Measurements from ENCODE around the gene OR52K2.

OR52K2 gene

DNA sequence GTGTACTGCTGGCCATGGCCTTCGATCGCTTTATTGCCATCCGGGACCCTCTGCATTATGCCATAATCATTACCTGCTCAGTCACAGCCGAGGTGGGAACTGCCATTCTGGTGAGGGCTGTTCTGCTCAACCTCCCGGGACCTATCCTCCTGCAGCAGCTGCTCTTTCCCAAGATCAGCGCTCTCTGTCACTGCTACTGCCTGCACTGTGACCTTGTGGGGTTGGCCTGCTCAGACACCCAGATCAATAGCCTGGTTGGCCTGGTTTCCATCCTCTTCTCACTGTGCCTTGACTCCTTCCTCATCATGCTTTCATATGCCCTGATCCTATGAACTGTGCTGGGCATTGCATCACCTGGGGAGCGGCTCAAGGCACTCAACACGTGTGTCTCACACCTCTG, 30.7 kb upstream of the OR52K2 start:
- no peaks in the 10 kb centered on the region for H3K9me2 ChIP-seq (replicated peaks; ENCODE audit: control insufficient read depth, low read length)
- H3K4me2 ChIP-seq (ENCODE audit: low read length): no peak overlapping the region
- H4K20me1 ChIP-seq (ENCODE audit: control insufficient read depth, insufficient read depth, low read depth, low read length): no peaks in the 10 kb centered on the region
- H3F3A ChIP-seq (ENCODE audit: control insufficient read depth, insufficient read depth): no peaks in the 10 kb centered on the region
- H3K9me3 ChIP-seq (ENCODE audit: control insufficient read depth, insufficient read depth, low read length): no peaks in the 10 kb centered on the region
- no peaks in the 10 kb centered on the region for H3K36me3 ChIP-seq (ENCODE audit: control insufficient read depth, low read length)
- H3K4me3 ChIP-seq (ENCODE audit: low read length): no peak overlapping the region
- no peak overlapping the region for H3K27ac ChIP-seq (ENCODE audit: low read depth, low read length)
- H3K79me2 ChIP-seq (ENCODE audit: control insufficient read depth, low read length): no peaks in the 10 kb centered on the region
- H3K27me3 ChIP-seq (ENCODE audit: control insufficient read depth, low read length): no peaks in the 10 kb centered on the region; the same call in 1 of the 2 replicates
- no peaks in the 10 kb centered on the region for H3K4me1 ChIP-seq (ENCODE audit: control insufficient read depth, low read length)
- no peak for TF ChIP-seq EZH2phosphoT487 (IDR thresholded peaks at IDR 0.05; ENCODE audit: borderline replicate concordance, low read length)
- TF ChIP-seq, protein P1, sequence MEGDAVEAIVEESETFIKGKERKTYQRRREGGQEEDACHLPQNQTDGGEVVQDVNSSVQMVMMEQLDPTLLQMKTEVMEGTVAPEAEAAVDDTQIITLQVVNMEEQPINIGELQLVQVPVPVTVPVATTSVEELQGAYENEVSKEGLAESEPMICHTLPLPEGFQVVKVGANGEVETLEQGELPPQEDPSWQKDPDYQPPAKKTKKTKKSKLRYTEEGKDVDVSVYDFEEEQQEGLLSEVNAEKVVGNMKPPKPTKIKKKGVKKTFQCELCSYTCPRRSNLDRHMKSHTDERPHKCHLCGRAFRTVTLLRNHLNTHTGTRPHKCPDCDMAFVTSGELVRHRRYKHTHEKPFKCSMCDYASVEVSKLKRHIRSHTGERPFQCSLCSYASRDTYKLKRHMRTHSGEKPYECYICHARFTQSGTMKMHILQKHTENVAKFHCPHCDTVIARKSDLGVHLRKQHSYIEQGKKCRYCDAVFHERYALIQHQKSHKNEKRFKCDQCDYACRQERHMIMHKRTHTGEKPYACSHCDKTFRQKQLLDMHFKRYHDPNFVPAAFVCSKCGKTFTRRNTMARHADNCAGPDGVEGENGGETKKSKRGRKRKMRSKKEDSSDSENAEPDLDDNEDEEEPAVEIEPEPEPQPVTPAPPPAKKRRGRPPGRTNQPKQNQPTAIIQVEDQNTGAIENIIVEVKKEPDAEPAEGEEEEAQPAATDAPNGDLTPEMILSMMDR (IDR thresholded peaks at IDR 0.05; ENCODE audit: low read depth, low read length, poor library complexity, severe bottlenecking): no peak

DNA sequence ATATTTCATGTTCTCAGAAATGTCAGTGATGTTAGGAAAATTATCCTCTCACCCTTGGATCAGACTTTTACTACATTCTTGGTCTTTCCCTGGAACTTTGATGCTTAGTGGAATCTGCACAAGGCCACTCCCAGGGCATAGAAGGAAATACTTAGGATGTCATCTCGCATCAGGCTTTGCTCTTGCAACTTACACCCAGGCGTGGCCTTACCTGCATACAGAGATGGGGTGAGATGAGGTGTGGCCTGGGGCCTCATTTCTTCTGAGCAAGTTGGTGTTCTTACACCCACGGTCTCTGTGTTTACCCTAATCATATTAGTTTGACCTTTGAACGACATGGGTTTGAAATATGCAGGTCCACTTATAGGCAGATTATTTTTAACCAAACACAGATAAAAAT, 19.0 kb upstream of the OR52K2 start:
- no peak overlapping the region for H3K4me3 ChIP-seq (ENCODE audit: low read length)
- H3K4me1 ChIP-seq (ENCODE audit: control insufficient read depth, low read length): no peaks in the 10 kb centered on the region
- H3K9me2 ChIP-seq (replicated peaks; ENCODE audit: control insufficient read depth, low read length): no peaks in the 10 kb centered on the region
- no peaks in the 10 kb centered on the region for H3F3A ChIP-seq (ENCODE audit: control insufficient read depth, insufficient read depth)
- H3K27ac ChIP-seq (ENCODE audit: low read depth, low read length): no peak overlapping the region
- no peaks in the 10 kb centered on the region for H3K36me3 ChIP-seq (ENCODE audit: control insufficient read depth, low read length)
- H4K20me1 ChIP-seq (ENCODE audit: control insufficient read depth, insufficient read depth, low read depth, low read length): no peaks in the 10 kb centered on the region
- 0 out of 2 replicates have a peak, but pooled peaks cover 4% of the 10 kb centered on the region for H3K27me3 ChIP-seq (ENCODE audit: control insufficient read depth, low read length)
- H3K79me2 ChIP-seq (ENCODE audit: control insufficient read depth, low read length): no peaks in the 10 kb centered on the region
- H3K9me3 ChIP-seq (ENCODE audit: control insufficient read depth, insufficient read depth, low read length): no peaks in the 10 kb centered on the region
- no peak for TF ChIP-seq EZH2phosphoT487 (IDR thresholded peaks at IDR 0.05; ENCODE audit: borderline replicate concordance, low read length)
- TF ChIP-seq, protein P1 (IDR thresholded peaks at IDR 0.05; ENCODE audit: low read depth, low read length, poor library complexity, severe bottlenecking): no peak
- H3K4me2 ChIP-seq (ENCODE audit: low read length): no peak overlapping the region

DNA sequence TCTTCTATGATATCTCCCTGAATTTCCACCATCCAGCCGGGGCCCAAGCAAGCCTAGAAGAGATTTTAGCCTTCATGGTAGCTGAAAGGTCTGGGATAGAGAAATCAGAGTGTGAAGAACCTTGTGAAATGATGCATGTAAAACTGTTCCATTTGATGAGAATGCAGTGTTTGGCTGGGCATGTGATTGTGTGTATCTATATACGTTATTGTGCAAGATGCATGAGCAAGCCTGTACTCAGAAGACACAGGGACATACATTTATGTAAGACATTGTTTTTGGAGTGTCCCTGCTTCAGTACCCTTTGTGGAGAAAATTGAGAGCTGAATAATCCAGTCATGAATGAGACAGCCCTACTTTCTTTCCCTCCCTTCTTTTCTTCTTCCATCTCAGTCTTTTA, 15.2 kb upstream of the OR52K2 start:
- no peaks in the 10 kb centered on the region for H3K36me3 ChIP-seq (ENCODE audit: control insufficient read depth, low read length)
- TF ChIP-seq, protein P1 (IDR thresholded peaks at IDR 0.05; ENCODE audit: low read depth, low read length, poor library complexity, severe bottlenecking): no peak
- TF ChIP-seq EZH2phosphoT487 (IDR thresholded peaks at IDR 0.05; ENCODE audit: borderline replicate concordance, low read length): no peak
- H3K4me3 ChIP-seq (ENCODE audit: low read length): no peak overlapping the region
- H4K20me1 ChIP-seq (ENCODE audit: control insufficient read depth, insufficient read depth, low read depth, low read length): no peaks in the 10 kb centered on the region
- no peak overlapping the region for H3K4me2 ChIP-seq (ENCODE audit: low read length)
- H3K27ac ChIP-seq (ENCODE audit: low read depth, low read length): no peak overlapping the region
- H3F3A ChIP-seq (ENCODE audit: control insufficient read depth, insufficient read depth): no peaks in the 10 kb centered on the region
- 0 out of 2 replicates have a peak, but pooled peaks cover 4% of the 10 kb centered on the region for H3K27me3 ChIP-seq (ENCODE audit: control insufficient read depth, low read length)
- no peaks in the 10 kb centered on the region for H3K9me3 ChIP-seq (ENCODE audit: control insufficient read depth, insufficient read depth, low read length)
- H3K9me2 ChIP-seq (replicated peaks; ENCODE audit: control insufficient read depth, low read length): no peaks in the 10 kb centered on the region
- H3K79me2 ChIP-seq (ENCODE audit: control insufficient read depth, low read length): no peaks in the 10 kb centered on the region
- no peaks in the 10 kb centered on the region for H3K4me1 ChIP-seq (ENCODE audit: control insufficient read depth, low read length)
